ENCODE measurements around the gene PTP4A2. TPM values are rescaled to one million over a fixed set of nuclear protein-coding genes. Genes with fewer than 3 reads are reported as not detected.

PTP4A2 gene
- total and polyA plus RNA-seq, 9 donors: 92.5 to 366 (median 246) TPM

- intact Hi-C loops (cut with DNase I): no loop called here
- Histone ChIP-seq H3K9me3 (no peaks in the 10 kb centered on the region), H3K27ac (no peak overlapping the region), H3K4me3 (no peak overlapping the region), H3K27me3 (no peaks in the 10 kb centered on the region), H3K36me3 (no peaks in the 10 kb centered on the region), H3K4me1 (ENCODE audit: insufficient read depth) (peaks cover 10% of the 10 kb centered on the region)
- no peak for DNase-seq
- 57 to 64% (median 61%) methylated on average over 6 of the region's 6 CpGs for WGBS, 3 donors
- TF ChIP-seq EP300 (IDR thresholded peaks at IDR 0.05) (no peak), POLR2A (IDR thresholded peaks at IDR 0.05) (no peak)
- TF ChIP-seq, protein P1, sequence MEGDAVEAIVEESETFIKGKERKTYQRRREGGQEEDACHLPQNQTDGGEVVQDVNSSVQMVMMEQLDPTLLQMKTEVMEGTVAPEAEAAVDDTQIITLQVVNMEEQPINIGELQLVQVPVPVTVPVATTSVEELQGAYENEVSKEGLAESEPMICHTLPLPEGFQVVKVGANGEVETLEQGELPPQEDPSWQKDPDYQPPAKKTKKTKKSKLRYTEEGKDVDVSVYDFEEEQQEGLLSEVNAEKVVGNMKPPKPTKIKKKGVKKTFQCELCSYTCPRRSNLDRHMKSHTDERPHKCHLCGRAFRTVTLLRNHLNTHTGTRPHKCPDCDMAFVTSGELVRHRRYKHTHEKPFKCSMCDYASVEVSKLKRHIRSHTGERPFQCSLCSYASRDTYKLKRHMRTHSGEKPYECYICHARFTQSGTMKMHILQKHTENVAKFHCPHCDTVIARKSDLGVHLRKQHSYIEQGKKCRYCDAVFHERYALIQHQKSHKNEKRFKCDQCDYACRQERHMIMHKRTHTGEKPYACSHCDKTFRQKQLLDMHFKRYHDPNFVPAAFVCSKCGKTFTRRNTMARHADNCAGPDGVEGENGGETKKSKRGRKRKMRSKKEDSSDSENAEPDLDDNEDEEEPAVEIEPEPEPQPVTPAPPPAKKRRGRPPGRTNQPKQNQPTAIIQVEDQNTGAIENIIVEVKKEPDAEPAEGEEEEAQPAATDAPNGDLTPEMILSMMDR (IDR thresholded peaks at IDR 0.05): no peak
These were observed 5.5 kb downstream of the PTP4A2 start for GRCh38 chr1:31932491-31933316.

DNA sequence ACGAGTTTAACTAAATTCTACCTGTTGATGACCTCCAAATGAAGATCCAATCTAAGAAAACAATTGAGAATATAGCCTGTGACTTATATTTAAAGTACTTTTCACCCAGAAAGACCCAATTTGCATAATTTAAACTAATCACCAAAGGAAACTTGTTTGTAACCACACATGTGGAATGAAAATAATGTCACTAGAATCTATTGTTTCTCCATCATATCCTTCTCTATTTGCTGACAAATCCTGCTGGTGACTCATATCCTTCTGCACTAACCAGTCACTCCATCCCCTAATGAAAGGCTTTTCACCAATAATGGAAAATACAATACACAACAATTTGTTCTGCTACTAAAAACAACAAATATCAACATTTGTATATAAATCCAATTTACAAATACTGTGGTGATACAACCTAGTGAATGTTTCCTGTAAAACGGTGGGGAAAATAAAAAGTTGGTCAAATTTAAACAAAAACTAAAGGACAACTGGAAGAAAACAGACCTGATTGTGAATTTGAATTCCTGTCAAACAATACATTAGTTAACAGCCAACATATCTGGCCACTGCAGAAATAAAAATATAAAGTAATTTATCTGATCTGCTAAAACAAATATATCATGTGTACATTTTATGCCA, 6.5 kb downstream of the PTP4A2 start:
- TF ChIP-seq, protein P1 (IDR thresholded peaks at IDR 0.05): no peak
- no peak for TF ChIP-seq EP300 (IDR thresholded peaks at IDR 0.05)
- no peak for TF ChIP-seq POLR2A (IDR thresholded peaks at IDR 0.05)
- Histone ChIP-seq H3K27ac (no peak overlapping the region), H3K9me3 (no peaks in the 10 kb centered on the region), H3K4me3 (no peak overlapping the region), H3K4me1 (ENCODE audit: insufficient read depth) (peaks cover 11% of the 10 kb centered on the region), H3K36me3 (no peaks in the 10 kb centered on the region), H3K27me3 (no peaks in the 10 kb centered on the region)
- WGBS, 3 donors: 29 to 32% (median 32%) methylated on average over 2 of the region's 2 CpGs
- intact Hi-C loops (cut with DNase I): no loop called here
- DNase-seq: no peak

- Histone ChIP-seq H3K4me1 (ENCODE audit: insufficient read depth) (peaks cover 8% of the 10 kb centered on the region), H3K27me3 (no peaks in the 10 kb centered on the region), H3K27ac (no peak overlapping the region), H3K36me3 (no peaks in the 10 kb centered on the region), H3K4me3 (no peak overlapping the region), H3K9me3 (no peaks in the 10 kb centered on the region)
- TF ChIP-seq EP300 (IDR thresholded peaks at IDR 0.05) (no peak), POLR2A (IDR thresholded peaks at IDR 0.05) (no peak)
- TF ChIP-seq, protein P1 (IDR thresholded peaks at IDR 0.05): no peak
- no peak for DNase-seq
- intact Hi-C loops (cut with DNase I): no loop called here
- 56 to 60% (median 56%) methylated on average over 7 of the region's 7 CpGs for WGBS, 3 donors
These were observed 7.2 kb downstream of the PTP4A2 start for GRCh38 chr1:31930836-31931592.

- TF ChIP-seq, protein P1 (IDR thresholded peaks at IDR 0.05): no peak
- TF ChIP-seq POLR2A (IDR thresholded peaks at IDR 0.05): no peak
- TF ChIP-seq EP300 (IDR thresholded peaks at IDR 0.05): no peak
- 24 to 79% (median 62%) methylated on average over 3 of the region's 3 CpGs for WGBS, 3 donors
- Histone ChIP-seq H3K9me3 (no peaks in the 10 kb centered on the region), H3K36me3 (no peaks in the 10 kb centered on the region), H3K4me1 (ENCODE audit: insufficient read depth) (peaks cover 15% of the 10 kb centered on the region), H3K27me3 (no peaks in the 10 kb centered on the region), H3K4me3 (no peak overlapping the region), H3K27ac (no peak overlapping the region)
- DNase-seq: no peak
- intact Hi-C loops (cut with DNase I): loop anchor here in 1 of 4 donors (5.0 kb wide), 1 partner anchor 40 kb away; no protein-coding TSS in a partner anchor
These were observed 10.5 kb downstream of the PTP4A2 start for GRCh38 chr1:31927661-31927980.
